GM23338 (cell line): ENCODE measurements around the gene GOLGA6A.
"Not testable (repeated sequence)": the region's sequence is repeated elsewhere in the genome, so short reads cannot be mapped to it uniquely, and the experiment has no call there.

Source experiments
- CREB1 ChIP-seq: fragments of 250-450 bp; sonication (Bioruptor Pico); IDR thresholded peaks from 2 replicates; pipeline ENCODE4 v1.5.0; 2020; ENCODE audit warnings: low read depth, mild to moderate bottlenecking, moderate library complexity
- ETS1 ChIP-seq: IDR thresholded peaks from 2 replicates; pipeline ENCODE4 v1.6.1; 2016; ENCODE audit warnings: antibody characterized with exemption
- EZH2 ChIP-seq: fragments of 200-600 bp; sonication (generic); IDR thresholded peaks from one replicate; pipeline ENCODE4 v1.8.0; 2017; ENCODE audit warnings: antibody characterized with exemption, mild to moderate bottlenecking, low read depth; ENCODE audit not compliant: unreplicated experiment
- EZH2phosphoT487 ChIP-seq: fragments of 200-600 bp; sonication (generic); IDR thresholded peaks from one replicate; pipeline ENCODE4 v1.8.1; 2018; ENCODE audit warnings: antibody characterized with exemption; ENCODE audit not compliant: unreplicated experiment
- JUNB ChIP-seq: IDR thresholded peaks from one replicate; pipeline ENCODE4 v1.6.1; 2016; ENCODE audit warnings: antibody characterized with exemption; ENCODE audit not compliant: unreplicated experiment
- POLR2AphosphoS5 ChIP-seq: IDR thresholded peaks from 2 replicates; pipeline ENCODE4 v1.6.1; 2016; ENCODE audit warnings: antibody characterized with exemption, low read depth
- STAT1 ChIP-seq: IDR thresholded peaks from one replicate; pipeline ENCODE4 v1.6.1; 2016; ENCODE audit warnings: antibody characterized with exemption; ENCODE audit not compliant: unreplicated experiment
- TF ChIP-seq, protein P1 (sequence below), 2 experiments: fragments of 200-600 bp in 1 of 2; sonication (generic) in 1 of 2; conservative IDR thresholded peaks; 2 replicates each; pipeline versions ENCODE4 v1.5.1 to v1.6.1; 2016 to 2017; ENCODE audit warnings: antibody characterized with exemption in 2 of 2, low read depth in 2 of 2, mild to moderate bottlenecking in 2 of 2, moderate library complexity in 1 of 2
- TF ChIP-seq, protein P2 (sequence below): IDR thresholded peaks from one replicate; pipeline ENCODE4 v1.6.1; 2018; ENCODE audit warnings: antibody characterized with exemption; ENCODE audit not compliant: unreplicated experiment

- TF ChIP-seq EZH2; EZH2phosphoT487; CREB1 (CRISPR knock-in tag); ETS1; POLR2AphosphoS5; STAT1; JUNB: not testable (repeated sequence)
- TF ChIP-seq, protein P1, sequence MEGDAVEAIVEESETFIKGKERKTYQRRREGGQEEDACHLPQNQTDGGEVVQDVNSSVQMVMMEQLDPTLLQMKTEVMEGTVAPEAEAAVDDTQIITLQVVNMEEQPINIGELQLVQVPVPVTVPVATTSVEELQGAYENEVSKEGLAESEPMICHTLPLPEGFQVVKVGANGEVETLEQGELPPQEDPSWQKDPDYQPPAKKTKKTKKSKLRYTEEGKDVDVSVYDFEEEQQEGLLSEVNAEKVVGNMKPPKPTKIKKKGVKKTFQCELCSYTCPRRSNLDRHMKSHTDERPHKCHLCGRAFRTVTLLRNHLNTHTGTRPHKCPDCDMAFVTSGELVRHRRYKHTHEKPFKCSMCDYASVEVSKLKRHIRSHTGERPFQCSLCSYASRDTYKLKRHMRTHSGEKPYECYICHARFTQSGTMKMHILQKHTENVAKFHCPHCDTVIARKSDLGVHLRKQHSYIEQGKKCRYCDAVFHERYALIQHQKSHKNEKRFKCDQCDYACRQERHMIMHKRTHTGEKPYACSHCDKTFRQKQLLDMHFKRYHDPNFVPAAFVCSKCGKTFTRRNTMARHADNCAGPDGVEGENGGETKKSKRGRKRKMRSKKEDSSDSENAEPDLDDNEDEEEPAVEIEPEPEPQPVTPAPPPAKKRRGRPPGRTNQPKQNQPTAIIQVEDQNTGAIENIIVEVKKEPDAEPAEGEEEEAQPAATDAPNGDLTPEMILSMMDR (conservative IDR thresholded peaks at IDR 0.05; ENCODE audit: low read depth in 2 of 2), result not testable (repeated sequence)
- TF ChIP-seq, protein P2, sequence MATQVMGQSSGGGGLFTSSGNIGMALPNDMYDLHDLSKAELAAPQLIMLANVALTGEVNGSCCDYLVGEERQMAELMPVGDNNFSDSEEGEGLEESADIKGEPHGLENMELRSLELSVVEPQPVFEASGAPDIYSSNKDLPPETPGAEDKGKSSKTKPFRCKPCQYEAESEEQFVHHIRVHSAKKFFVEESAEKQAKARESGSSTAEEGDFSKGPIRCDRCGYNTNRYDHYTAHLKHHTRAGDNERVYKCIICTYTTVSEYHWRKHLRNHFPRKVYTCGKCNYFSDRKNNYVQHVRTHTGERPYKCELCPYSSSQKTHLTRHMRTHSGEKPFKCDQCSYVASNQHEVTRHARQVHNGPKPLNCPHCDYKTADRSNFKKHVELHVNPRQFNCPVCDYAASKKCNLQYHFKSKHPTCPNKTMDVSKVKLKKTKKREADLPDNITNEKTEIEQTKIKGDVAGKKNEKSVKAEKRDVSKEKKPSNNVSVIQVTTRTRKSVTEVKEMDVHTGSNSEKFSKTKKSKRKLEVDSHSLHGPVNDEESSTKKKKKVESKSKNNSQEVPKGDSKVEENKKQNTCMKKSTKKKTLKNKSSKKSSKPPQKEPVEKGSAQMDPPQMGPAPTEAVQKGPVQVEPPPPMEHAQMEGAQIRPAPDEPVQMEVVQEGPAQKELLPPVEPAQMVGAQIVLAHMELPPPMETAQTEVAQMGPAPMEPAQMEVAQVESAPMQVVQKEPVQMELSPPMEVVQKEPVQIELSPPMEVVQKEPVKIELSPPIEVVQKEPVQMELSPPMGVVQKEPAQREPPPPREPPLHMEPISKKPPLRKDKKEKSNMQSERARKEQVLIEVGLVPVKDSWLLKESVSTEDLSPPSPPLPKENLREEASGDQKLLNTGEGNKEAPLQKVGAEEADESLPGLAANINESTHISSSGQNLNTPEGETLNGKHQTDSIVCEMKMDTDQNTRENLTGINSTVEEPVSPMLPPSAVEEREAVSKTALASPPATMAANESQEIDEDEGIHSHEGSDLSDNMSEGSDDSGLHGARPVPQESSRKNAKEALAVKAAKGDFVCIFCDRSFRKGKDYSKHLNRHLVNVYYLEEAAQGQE, result not testable (repeated sequence)
These were observed 14.6 kb upstream of the GOLGA6A start for GRCh38 chr15:74096753-74097474.
